Parathyroid adenoma (tissue), 2 donors: ENCODE data around the gene RERE.
"Not testable (repeated sequence)": the region's sequence is repeated elsewhere in the genome, so short reads cannot be mapped to it uniquely, and the experiment has no call there.

Experiments
- H2AFZ ChIP-seq: fragments of 300-600 bp; sonication (generic); one replicate; pipeline ENCODE4 v1.7.0; 2017; ENCODE audit warnings: antibody characterized with exemption, mild to moderate bottlenecking
- H3K27ac ChIP-seq: fragments of 300-600 bp; sonication (generic); one replicate; pipeline ENCODE4 v1.7.0; 2017
- H3K27me3 ChIP-seq: fragments of 300-600 bp; sonication (generic); one replicate; pipeline ENCODE4 v1.7.0; 2017; ENCODE audit warnings: low read length; ENCODE audit not compliant: control insufficient read depth, insufficient read depth
- H3K36me3 ChIP-seq: fragments of 300-600 bp; sonication (generic); one replicate; pipeline ENCODE4 v1.7.0; 2017; ENCODE audit warnings: low read length; ENCODE audit not compliant: control insufficient read depth, insufficient read depth
- H3K4me1 ChIP-seq: fragments of 300-600 bp; sonication (generic); one replicate; pipeline ENCODE4 v1.7.0; 2017; ENCODE audit warnings: control low read depth
- H3K4me2 ChIP-seq: fragments of 300-600 bp; sonication (generic); one replicate; pipeline ENCODE4 v1.7.0; 2017; ENCODE audit warnings: low read length
- H3K4me3 ChIP-seq: fragments of 300-600 bp; sonication (generic); one replicate; pipeline ENCODE4 v1.7.0; 2017; ENCODE audit warnings: low read depth, low read length
- H3K79me2 ChIP-seq: fragments of 300-600 bp; sonication (generic); one replicate; pipeline ENCODE4 v1.7.0; 2017; ENCODE audit warnings: control low read depth
- H3K9ac ChIP-seq: fragments of 300-600 bp; sonication (generic); one replicate; pipeline ENCODE4 v1.7.0; 2017; ENCODE audit warnings: mild to moderate bottlenecking
- H3K9me3 ChIP-seq: fragments of 300-600 bp; sonication (generic); one replicate; pipeline ENCODE4 v1.7.0; 2017; ENCODE audit warnings: low read length; ENCODE audit not compliant: control insufficient read depth
- CTCF ChIP-seq: fragments of 300-600 bp; sonication (generic); IDR thresholded peaks from one replicate; pipeline ENCODE4 v1.7.0; 2017; ENCODE audit warnings: antibody characterized with exemption, mild to moderate bottlenecking
- donor health status: primary hyperparathyroidism.

Gene RERE

GRCh38 chr1:8506456-8506855, 311.0 kb downstream of the RERE start:
- no peak for TF ChIP-seq CTCF
- Histone ChIP-seq H3K4me1 (no peaks in the 10 kb centered on the region), H3K27ac (no peak overlapping the region), H3K79me2 (peaks cover 8% of the 10 kb centered on the region), H3K27me3 (no peaks in the 10 kb centered on the region), H3K4me3 (no peak overlapping the region), H3K9ac (no peak overlapping the region), H3K36me3 (no peaks in the 10 kb centered on the region), H3K9me3 (no peaks in the 10 kb centered on the region), H2AFZ (no peak overlapping the region), H3K4me2 (no peak overlapping the region)

GRCh38 chr1:8503842-8504241, 313.6 kb downstream of the RERE start:
- H3K9ac ChIP-seq: no peak overlapping the region
- no peak for TF ChIP-seq CTCF
- H3K36me3 ChIP-seq: no peaks in the 10 kb centered on the region
- H3K9me3 ChIP-seq: no peaks in the 10 kb centered on the region
- H3K4me3 ChIP-seq: no peak overlapping the region
- H3K79me2 ChIP-seq: peaks cover 3% of the 10 kb centered on the region
- no peaks in the 10 kb centered on the region for H3K27me3 ChIP-seq
- no peak overlapping the region for H2AFZ ChIP-seq
- no peak overlapping the region for H3K4me2 ChIP-seq
- H3K27ac ChIP-seq: no peak overlapping the region
- no peaks in the 10 kb centered on the region for H3K4me1 ChIP-seq

GRCh38 chr1:8502949-8503348, 314.5 kb downstream of the RERE start:
- H2AFZ ChIP-seq, H3K4me2 ChIP-seq, H3K36me3 ChIP-seq, H3K9ac ChIP-seq, H3K4me1 ChIP-seq, H3K27ac ChIP-seq, H3K79me2 ChIP-seq, H3K4me3 ChIP-seq, H3K27me3 ChIP-seq, H3K9me3 ChIP-seq: not testable (repeated sequence)

GRCh38 chr1:8497210-8497819, 320.1 kb downstream of the RERE start:
- Histone ChIP-seq H3K79me2 (no peaks in the 10 kb centered on the region), H3K36me3 (no peaks in the 10 kb centered on the region), H3K4me1 (no peaks in the 10 kb centered on the region), H3K4me3 (no peak overlapping the region), H3K9me3 (no peaks in the 10 kb centered on the region), H3K9ac (no peak overlapping the region), H3K4me2 (no peak overlapping the region), H2AFZ (no peak overlapping the region), H3K27ac (no peak overlapping the region), H3K27me3 (no peaks in the 10 kb centered on the region)
- no peak for TF ChIP-seq CTCF

GRCh38 chr1:8496473-8496872, 321.0 kb downstream of the RERE start:
- no peaks in the 10 kb centered on the region for H3K9me3 ChIP-seq
- H3K27ac ChIP-seq: no peak overlapping the region
- TF ChIP-seq CTCF: no peak
- H3K4me1 ChIP-seq: no peaks in the 10 kb centered on the region
- no peak overlapping the region for H3K4me2 ChIP-seq
- H3K36me3 ChIP-seq: no peaks in the 10 kb centered on the region
- H3K27me3 ChIP-seq: no peaks in the 10 kb centered on the region
- H3K4me3 ChIP-seq: no peak overlapping the region
- H3K9ac ChIP-seq: no peak overlapping the region
- H3K79me2 ChIP-seq: no peaks in the 10 kb centered on the region
- H2AFZ ChIP-seq: no peak overlapping the region
